ENCODE data around the gene TMEM161A.

TMEM161A gene

DNA sequence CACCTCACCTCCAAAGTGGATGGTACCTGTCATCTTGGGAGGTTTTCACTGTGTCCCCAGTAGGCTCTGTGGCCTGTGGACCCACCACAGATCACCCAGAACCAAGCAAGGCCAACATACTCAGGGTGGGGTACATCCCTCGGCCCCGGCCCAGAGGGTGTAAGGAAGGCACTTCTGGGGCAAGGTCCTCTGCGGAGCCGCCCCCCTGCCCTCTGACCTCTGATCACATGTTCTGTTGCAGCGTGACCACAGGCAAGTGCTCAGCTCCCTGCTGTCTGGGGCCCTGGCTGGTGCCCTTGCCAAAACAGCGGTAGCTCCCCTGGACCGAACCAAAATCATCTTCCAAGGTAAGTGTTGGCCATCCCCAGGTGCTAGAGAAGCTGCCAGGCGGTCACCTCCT is 36.7 kb downstream of the TMEM161A start:
- Histone ChIP-seq H3K14ac (ENCODE audit: low read length in 2 of 2) (no peak overlapping the region), H3K18ac (ENCODE audit: low read depth in 1 of 2, low read length in 2 of 2) (no peak overlapping the region), H3K4me1 (ENCODE audit: control insufficient read depth, insufficient read depth, low read depth, low read length) (peaks cover 22% of the 10 kb centered on the region), H3K27ac (ENCODE audit: low read length, poor library complexity, severe bottlenecking) (no peak overlapping the region), H4K8ac (ENCODE audit: low read length) (no peak overlapping the region), H3K4me2 (ENCODE audit: low read length, poor library complexity, severe bottlenecking) (no peak overlapping the region), H3K23ac (ENCODE audit: low read length in 2 of 2) (no peak overlapping the region), H3K9ac (ENCODE audit: low read length) (no peak overlapping the region), H2BK5ac (ENCODE audit: low read depth, low read length, poor library complexity, severe bottlenecking) (no peak overlapping the region), H2AFZ (ENCODE audit: low read depth, low read length) (no peak overlapping the region), H4K91ac (ENCODE audit: low read length) (no peak overlapping the region), H3K9me3 (ENCODE audit: control insufficient read depth, low read length) (no peaks in the 10 kb centered on the region), H2BK120ac (ENCODE audit: low read depth, low read length) (no peak overlapping the region), H2AK5ac (ENCODE audit: low read length, severe bottlenecking) (no peak overlapping the region), H2BK15ac (ENCODE audit: low read depth, poor library complexity, severe bottlenecking) (no peak overlapping the region), H3K27me3 (ENCODE audit: control insufficient read depth in 1 of 2, insufficient read depth in 1 of 2, low read length in 2 of 2) (no peaks in the 10 kb centered on the region), H3K79me1 (replicated peaks; ENCODE audit: low read length, poor library complexity, severe bottlenecking) (no peaks in the 10 kb centered on the region), H3K36me3 (ENCODE audit: control insufficient read depth in 1 of 2, insufficient read depth in 2 of 2, low read depth in 1 of 2, low read length in 2 of 2) (peaks cover 0 to 17% of the 10 kb centered on the region in 2 experiments), H3K4ac (ENCODE audit: low read depth in 1 of 2, low read length in 2 of 2) (no peak overlapping the region), H3K4me3 (ENCODE audit: insufficient read depth in 1 of 2, low read depth in 1 of 2, low read length in 2 of 2) (no peak overlapping the region), H2BK12ac (ENCODE audit: low read length in 2 of 2) (no peak overlapping the region)
- 94% methylated on average over 7 of the region's 8 CpGs for WGBS
- DNase-seq: no peak

DNA sequence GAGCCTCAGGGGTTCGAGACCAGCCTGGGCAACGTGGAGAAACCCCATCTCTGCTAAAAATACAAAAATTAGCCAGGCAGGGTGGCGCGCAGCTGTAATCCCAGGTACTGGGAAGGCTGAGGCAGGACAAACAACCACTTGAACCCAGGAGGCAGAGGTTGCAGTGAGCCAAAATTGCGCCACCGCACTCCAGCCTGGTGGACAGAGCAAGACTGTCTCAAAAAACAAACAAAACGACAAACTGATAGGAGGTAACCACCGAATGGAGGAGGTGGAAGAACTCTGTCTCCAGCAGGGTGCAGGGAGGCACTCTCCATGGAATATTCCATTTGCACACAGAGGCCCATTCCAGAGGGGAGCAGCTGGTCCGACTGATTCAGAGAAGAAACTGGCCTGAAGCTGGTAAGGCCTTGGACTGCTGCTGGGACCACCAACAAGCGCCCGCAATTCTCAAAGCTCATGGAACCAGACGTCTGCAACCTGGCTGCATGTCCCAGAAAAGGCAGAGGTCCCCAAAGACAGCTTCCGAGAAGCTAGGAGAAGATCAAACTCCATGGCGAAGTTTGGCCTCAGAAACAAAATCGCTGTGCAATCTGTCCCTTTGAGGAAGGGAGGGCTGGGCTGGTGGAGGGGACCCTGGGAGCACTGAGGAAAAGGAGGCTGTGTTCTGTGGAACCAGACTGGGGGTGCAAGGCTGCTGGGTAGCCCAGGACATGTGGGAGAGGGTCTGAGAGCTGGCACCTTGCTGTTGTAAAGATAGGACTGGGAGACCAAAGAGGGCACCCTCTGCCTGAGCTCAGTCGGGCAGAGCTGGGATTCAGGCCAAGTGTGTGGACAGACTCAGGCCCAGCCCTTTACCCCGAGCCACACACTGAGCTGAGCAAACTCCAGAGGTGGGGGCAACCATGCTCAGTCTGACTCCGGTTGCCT is 39.3 kb downstream of the TMEM161A start:
- Histone ChIP-seq H3K4me2 (ENCODE audit: low read length, poor library complexity, severe bottlenecking) (no peak overlapping the region), H2AK5ac (ENCODE audit: low read length, severe bottlenecking) (no peak overlapping the region), H4K91ac (ENCODE audit: low read length) (no peak overlapping the region), H2BK5ac (ENCODE audit: low read depth, low read length, poor library complexity, severe bottlenecking) (no peak overlapping the region), H3K14ac (ENCODE audit: low read length in 2 of 2) (no peak overlapping the region), H3K27me3 (ENCODE audit: control insufficient read depth in 1 of 2, insufficient read depth in 1 of 2, low read length in 2 of 2) (no peaks in the 10 kb centered on the region), H2AFZ (ENCODE audit: low read depth, low read length) (no peak overlapping the region), H3K4me1 (ENCODE audit: control insufficient read depth, insufficient read depth, low read depth, low read length) (peaks cover 21% of the 10 kb centered on the region), H2BK15ac (ENCODE audit: low read depth, poor library complexity, severe bottlenecking) (no peak overlapping the region), H3K9me3 (ENCODE audit: control insufficient read depth, low read length) (no peaks in the 10 kb centered on the region), H3K4me3 (ENCODE audit: insufficient read depth in 1 of 2, low read depth in 1 of 2, low read length in 2 of 2) (no peak overlapping the region), H3K9ac (ENCODE audit: low read length) (no peak overlapping the region), H3K79me1 (replicated peaks; ENCODE audit: low read length, poor library complexity, severe bottlenecking) (no peaks in the 10 kb centered on the region), H3K4ac (ENCODE audit: low read depth in 1 of 2, low read length in 2 of 2) (no peak overlapping the region), H3K23ac (ENCODE audit: low read length in 2 of 2) (no peak overlapping the region), H4K8ac (ENCODE audit: low read length) (no peak overlapping the region), H2BK12ac (ENCODE audit: low read length in 2 of 2) (no peak overlapping the region), H3K36me3 (ENCODE audit: control insufficient read depth in 1 of 2, insufficient read depth in 2 of 2, low read depth in 1 of 2, low read length in 2 of 2) (peaks cover 0 to 12% of the 10 kb centered on the region in 2 experiments), H3K27ac (ENCODE audit: low read length, poor library complexity, severe bottlenecking) (no peak overlapping the region), H3K18ac (ENCODE audit: low read depth in 1 of 2, low read length in 2 of 2) (no peak overlapping the region), H2BK120ac (ENCODE audit: low read depth, low read length) (no peak overlapping the region)
- no peak for DNase-seq
- WGBS: 88% methylated on average over 18 of the region's 18 CpGs

- no peak overlapping the region for H3K18ac ChIP-seq (ENCODE audit: low read depth in 1 of 2, low read length in 2 of 2)
- H4K91ac ChIP-seq (ENCODE audit: low read length): no peak overlapping the region
- 86% methylated on average over 9 of the region's 9 CpGs for WGBS
- no peak overlapping the region for H3K4ac ChIP-seq (ENCODE audit: low read depth in 1 of 2, low read length in 2 of 2)
- no peak overlapping the region for H3K14ac ChIP-seq (ENCODE audit: low read length in 2 of 2)
- H3K4me3 ChIP-seq (ENCODE audit: insufficient read depth in 1 of 2, low read depth in 1 of 2, low read length in 2 of 2): no peak overlapping the region
- no peak overlapping the region for H2BK120ac ChIP-seq (ENCODE audit: low read depth, low read length)
- H3K4me2 ChIP-seq (ENCODE audit: low read length, poor library complexity, severe bottlenecking): no peak overlapping the region
- DNase-seq: no peak
- no peak overlapping the region for H4K8ac ChIP-seq (ENCODE audit: low read length)
- H3K9ac ChIP-seq (ENCODE audit: low read length): no peak overlapping the region
- no peak overlapping the region for H3K27ac ChIP-seq (ENCODE audit: low read length, poor library complexity, severe bottlenecking)
- no peak overlapping the region for H2AK5ac ChIP-seq (ENCODE audit: low read length, severe bottlenecking)
- H2BK12ac ChIP-seq (ENCODE audit: low read length in 2 of 2): no peak overlapping the region
- no peak overlapping the region for H2BK5ac ChIP-seq (ENCODE audit: low read depth, low read length, poor library complexity, severe bottlenecking)
- H3K27me3 ChIP-seq (ENCODE audit: control insufficient read depth in 1 of 2, insufficient read depth in 1 of 2, low read length in 2 of 2): no peaks in the 10 kb centered on the region
- H3K9me3 ChIP-seq (ENCODE audit: control insufficient read depth, low read length): no peaks in the 10 kb centered on the region
- peaks cover 23% of the 10 kb centered on the region for H3K4me1 ChIP-seq (ENCODE audit: control insufficient read depth, insufficient read depth, low read depth, low read length)
- no peak overlapping the region for H2BK15ac ChIP-seq (ENCODE audit: low read depth, poor library complexity, severe bottlenecking)
- H3K79me1 ChIP-seq (replicated peaks; ENCODE audit: low read length, poor library complexity, severe bottlenecking): no peaks in the 10 kb centered on the region
- H3K23ac ChIP-seq (ENCODE audit: low read length in 2 of 2): no peak overlapping the region
- peaks cover 0 to 12% of the 10 kb centered on the region in 2 experiments for H3K36me3 ChIP-seq (ENCODE audit: control insufficient read depth in 1 of 2, insufficient read depth in 2 of 2, low read depth in 1 of 2, low read length in 2 of 2)
- no peak overlapping the region for H2AFZ ChIP-seq (ENCODE audit: low read depth, low read length)
Observed at GRCh38 chr19:19098084-19098702, 40.1 kb downstream of the TMEM161A start.
